HEK293 (cell line): ENCODE results near the gene SPRR2B.

ENCODE experiments used
- CTCF ChIA-PET: fragments of 350-600 bp; formaldehyde crosslinking; extraction: SDS; loops from one replicate; lab custom pipeline; 2021; ENCODE audit warnings: antibody characterized with exemption; lab: Yijun Ruan, JAX
- POLR2A ChIA-PET: fragments of 300-600 bp; formaldehyde crosslinking; extraction: SDS; loops from one replicate; lab custom pipeline; 2020; ENCODE audit warnings: antibody characterized with exemption, inconsistent platforms; lab: Yijun Ruan, JAX
- H3K27ac ChIP-seq: fragments of 200-500 bp; sonication (Bioruptor generic); 2 replicates; pipeline ENCODE4 v1.5.1; 2014; ENCODE audit warnings: low read depth, low read length, control low read depth, inconsistent platforms; ENCODE audit errors: extremely low read depth
- H3K36me3 ChIP-seq, 2 experiments: fragments of 200-500 bp in 1 of 2; sonication (Bioruptor generic) in 1 of 2; 1 replicate in 1 of 2; 2 replicates in 1 of 2; pipeline ENCODE4 v1.5.1; 2014 to 2017; ENCODE audit warnings: inconsistent platforms in 2 of 2, low read length in 2 of 2; ENCODE audit not compliant: control insufficient read depth in 2 of 2, insufficient read depth in 1 of 2
- H3K4me1 ChIP-seq: fragments of 200-500 bp; sonication (Bioruptor generic); 2 replicates; pipeline ENCODE4 v1.5.1; 2014; ENCODE audit warnings: mild to moderate bottlenecking, low read length, inconsistent platforms; ENCODE audit not compliant: control insufficient read depth, insufficient read depth
- H3K4me3 ChIP-seq: 2 replicates; pipeline ENCODE4 v1.5.1; 2011; ENCODE audit warnings: low read depth, mild to moderate bottlenecking, control low read depth, low read length, moderate library complexity
- H3K9me3 ChIP-seq: fragments of 200-500 bp; sonication (Bioruptor generic); 2 replicates; pipeline ENCODE4 v1.5.1; 2014; ENCODE audit warnings: low read depth, low read length, inconsistent platforms; ENCODE audit not compliant: control insufficient read depth, insufficient read depth
- HIC1 ChIP-seq: fragments of 450-650 bp; formaldehyde crosslinking; IDR thresholded peaks from 2 replicates; pipeline ENCODE4 v1.5.1; 2016; ENCODE audit warnings: missing biosample characterization, missing genetic modification characterization
- OSR2 ChIP-seq: fragments of 450-650 bp; formaldehyde crosslinking; IDR thresholded peaks from 2 replicates; pipeline ENCODE4 v1.5.1; 2016; ENCODE audit warnings: missing biosample characterization, missing genetic modification characterization
- SCRT1 ChIP-seq: fragments of 450-650 bp; formaldehyde crosslinking; IDR thresholded peaks from 2 replicates; pipeline ENCODE4 v1.5.1; 2016; ENCODE audit warnings: missing biosample characterization, missing genetic modification characterization, borderline replicate concordance
- SCRT2 ChIP-seq: fragments of 450-650 bp; formaldehyde crosslinking; IDR thresholded peaks from 2 replicates; pipeline ENCODE4 v1.5.1; 2016; ENCODE audit warnings: missing biosample characterization, missing genetic modification characterization
- WT1 ChIP-seq: fragments of 450-650 bp; formaldehyde crosslinking; IDR thresholded peaks from 2 replicates; pipeline ENCODE4 v1.5.1; 2016; ENCODE audit warnings: missing biosample characterization, missing genetic modification characterization
- ZBTB26 ChIP-seq: fragments of 450-650 bp; formaldehyde crosslinking; optimal IDR thresholded peaks from 2 replicates; pipeline ENCODE3; 2016; ENCODE audit warnings: missing biosample characterization, mild to moderate bottlenecking, missing genetic modification characterization
- ZBTB7A ChIP-seq: fragments of 450-650 bp; formaldehyde crosslinking; IDR thresholded peaks from 2 replicates; pipeline ENCODE4 v1.5.1; 2016; ENCODE audit warnings: low read depth, missing biosample characterization, missing genetic modification characterization
- ZNF140 ChIP-seq: fragments of 450-650 bp; formaldehyde crosslinking; IDR thresholded peaks from 2 replicates; pipeline ENCODE4 v1.5.1; 2016; ENCODE audit warnings: missing biosample characterization, missing genetic modification characterization
- ZNF157 ChIP-seq: fragments of 450-650 bp; formaldehyde crosslinking; IDR thresholded peaks from 2 replicates; pipeline ENCODE4 v1.5.1; 2016; ENCODE audit warnings: missing biosample characterization, missing genetic modification characterization
- ZNF223 ChIP-seq: fragments of 450-650 bp; formaldehyde crosslinking; IDR thresholded peaks from 2 replicates; pipeline ENCODE4 v1.5.1; 2016; ENCODE audit warnings: missing biosample characterization, missing genetic modification characterization
- ZNF324 ChIP-seq: fragments of 450-650 bp; formaldehyde crosslinking; IDR thresholded peaks from 2 replicates; pipeline ENCODE4 v1.5.1; 2016; ENCODE audit warnings: missing biosample characterization, missing genetic modification characterization
- ZNF449 ChIP-seq: fragments of 450-650 bp; formaldehyde crosslinking; IDR thresholded peaks from 2 replicates; pipeline ENCODE4 v1.5.1; 2017; ENCODE audit warnings: missing biosample characterization, mild to moderate bottlenecking, missing genetic modification characterization, moderate library complexity
- ZNF561 ChIP-seq: fragments of 450-650 bp; IDR thresholded peaks from 2 replicates; pipeline ENCODE4 v1.5.1; 2018; ENCODE audit warnings: missing biosample characterization, missing genetic modification characterization, borderline replicate concordance
- ZNF707 ChIP-seq: fragments of 450-650 bp; formaldehyde crosslinking; IDR thresholded peaks from 2 replicates; pipeline ENCODE4 v1.5.1; 2016; ENCODE audit warnings: missing biosample characterization, missing genetic modification characterization
- ZNF768 ChIP-seq: fragments of 450-650 bp; formaldehyde crosslinking; IDR thresholded peaks from 2 replicates; pipeline ENCODE4 v1.5.1; 2018; ENCODE audit warnings: missing biosample characterization, mild to moderate bottlenecking, missing genetic modification characterization
- ZNF791 ChIP-seq: fragments of 450-650 bp; formaldehyde crosslinking; IDR thresholded peaks from 2 replicates; pipeline ENCODE4 v1.5.1; 2016; ENCODE audit warnings: missing biosample characterization, missing genetic modification characterization
- ZNF843 ChIP-seq: fragments of 450-650 bp; formaldehyde crosslinking; IDR thresholded peaks from 2 replicates; pipeline ENCODE4 v1.5.1; 2016; ENCODE audit warnings: missing biosample characterization, missing genetic modification characterization
- ZSCAN30 ChIP-seq: fragments of 450-650 bp; IDR thresholded peaks from 2 replicates; pipeline ENCODE4 v1.5.1; 2018; ENCODE audit warnings: missing biosample characterization, mild to moderate bottlenecking, missing genetic modification characterization, moderate library complexity

SPRR2B gene

GRCh38 chr1:153049211-153049610 is 22.2 kb downstream of the SPRR2B start:
- TF ChIP-seq SCRT1 (tag by site-specific recombination) (no peak), ZNF768 (tag by site-specific recombination) (no peak), WT1 (tag by site-specific recombination) (no peak), ZSCAN30 (no peak), OSR2 (no peak), ZNF157 (tag by site-specific recombination) (no peak), ZNF324 (tag by site-specific recombination) (no peak), SCRT2 (tag by site-specific recombination) (no peak), ZBTB7A (tag by site-specific recombination) (no peak), ZNF791 (no peak), ZNF223 (tag by site-specific recombination) (no peak), ZNF843 (no peak), ZNF707 (tag by site-specific recombination) (no peak), ZNF561 (tag by site-specific recombination) (no peak), HIC1 (tag by site-specific recombination) (no peak), ZBTB26 (tag by site-specific recombination) (no peak)
- TF ChIP-seq, all 188 proteins: peak for 0
- ChIA-PET CTCF (interaction anchor here (1.0 to 1.1 kb wide), 2 partner anchors 9 to 179 kb away, joined by 3 read pairs; no protein-coding TSS in a partner anchor), POLR2A (no interaction called here)
- no peaks in the 10 kb centered on the region for H3K36me3 ChIP-seq
- no peaks in the 10 kb centered on the region for H3K9me3 ChIP-seq
- no peak overlapping the region for H3K4me3 ChIP-seq
- no peak overlapping the region for H3K27ac ChIP-seq
- H3K4me1 ChIP-seq = no peaks in the 10 kb centered on the region

GRCh38 chr1:153040950-153041631 is 30.3 kb downstream of the SPRR2B start, which contains the start of gene SPRR2D:
SPRR2D (minus strand) TSS chr1:153041120; CDS start chr1:153040346, 774 bp downstream.
- Histone ChIP-seq H3K4me1 (no peaks in the 10 kb centered on the region), H3K9me3 (no peaks in the 10 kb centered on the region), H3K27ac (no peak within 1 kb of the TSS), H3K4me3 (no peak within 1 kb of the TSS), H3K36me3 (no peaks in the 10 kb centered on the region)
- no peak for TF ChIP-seq ZNF449 (tag by site-specific recombination)
- CTCF ChIA-PET = interaction anchor here (1.7 kb wide), 1 partner anchor 8 kb away, joined by 4 read pairs; no protein-coding TSS in a partner anchor
- POLR2A ChIA-PET = no interaction called here

- POLR2A ChIA-PET = no interaction called here
- Histone ChIP-seq H3K27ac (no peak overlapping the region), H3K4me1 (no peaks in the 10 kb centered on the region), H3K9me3 (no peaks in the 10 kb centered on the region), H3K36me3 (no peaks in the 10 kb centered on the region), H3K4me3 (no peak overlapping the region)
- CTCF ChIA-PET = interaction anchor here (0.6 kb wide), 1 partner anchor 36 kb away, joined by 3 read pairs; no protein-coding TSS in a partner anchor
- no peak for TF ChIP-seq ZNF140 (tag by site-specific recombination)
These were observed 36.2 kb downstream of the SPRR2B start for GRCh38 chr1:153035211-153035610.
